HEK293 (cell line): ENCODE measurements around the gene DIP2C.
A peak's percentile ranks its signal among the peaks of the same experiment; 100 is the strongest.
"Not testable (repeated sequence)": the region's sequence is repeated elsewhere in the genome, so short reads cannot be mapped to it uniquely, and the experiment has no call there.

ENCODE experiments used
- CTCF ChIA-PET: fragments of 350-600 bp; formaldehyde crosslinking; extraction: SDS; loops from one replicate; lab custom pipeline; 2021; ENCODE audit warnings: antibody characterized with exemption; lab: Yijun Ruan, JAX
- POLR2A ChIA-PET: fragments of 300-600 bp; formaldehyde crosslinking; extraction: SDS; loops from one replicate; lab custom pipeline; 2020; ENCODE audit warnings: antibody characterized with exemption, inconsistent platforms; lab: Yijun Ruan, JAX
- H3K27ac ChIP-seq: fragments of 200-500 bp; sonication (Bioruptor generic); 2 replicates; pipeline ENCODE4 v1.5.1; 2014; ENCODE audit warnings: low read depth, low read length, control low read depth, inconsistent platforms; ENCODE audit errors: extremely low read depth
- H3K36me3 ChIP-seq, 2 experiments: fragments of 200-500 bp in 1 of 2; sonication (Bioruptor generic) in 1 of 2; 1 replicate in 1 of 2; 2 replicates in 1 of 2; pipeline ENCODE4 v1.5.1; 2014 to 2017; ENCODE audit warnings: inconsistent platforms in 2 of 2, low read length in 2 of 2; ENCODE audit not compliant: control insufficient read depth in 2 of 2, insufficient read depth in 1 of 2
- H3K4me1 ChIP-seq: fragments of 200-500 bp; sonication (Bioruptor generic); 2 replicates; pipeline ENCODE4 v1.5.1; 2014; ENCODE audit warnings: mild to moderate bottlenecking, low read length, inconsistent platforms; ENCODE audit not compliant: control insufficient read depth, insufficient read depth
- H3K4me3 ChIP-seq: 2 replicates; pipeline ENCODE4 v1.5.1; 2011; ENCODE audit warnings: low read depth, mild to moderate bottlenecking, control low read depth, low read length, moderate library complexity
- H3K9me3 ChIP-seq: fragments of 200-500 bp; sonication (Bioruptor generic); 2 replicates; pipeline ENCODE4 v1.5.1; 2014; ENCODE audit warnings: low read depth, low read length, inconsistent platforms; ENCODE audit not compliant: control insufficient read depth, insufficient read depth
- EGR2 ChIP-seq: fragments of 450-650 bp; formaldehyde crosslinking; IDR thresholded peaks from 2 replicates; pipeline ENCODE4 v1.5.1; 2016; ENCODE audit warnings: low read depth, missing biosample characterization, missing genetic modification characterization
- FEZF1 ChIP-seq: fragments of 450-650 bp; formaldehyde crosslinking; IDR thresholded peaks from 2 replicates; pipeline ENCODE4 v1.5.1; 2016; ENCODE audit warnings: missing biosample characterization, missing genetic modification characterization
- HOXA7 ChIP-seq: sonication (generic); formaldehyde crosslinking; IDR thresholded peaks from 2 replicates; pipeline ENCODE4 v1.8.1; 2022; ENCODE audit warnings: missing genetic modification reagents, borderline replicate concordance
- HOXC10 ChIP-seq: sonication (generic); formaldehyde crosslinking; IDR thresholded peaks from 2 replicates; pipeline ENCODE4 v1.8.1; 2023; ENCODE audit warnings: mild to moderate bottlenecking, missing genetic modification reagents
- KLF8 ChIP-seq: fragments of 450-650 bp; formaldehyde crosslinking; IDR thresholded peaks from 2 replicates; pipeline ENCODE4 v1.5.1; 2016; ENCODE audit warnings: missing biosample characterization, missing genetic modification characterization
- OSR2 ChIP-seq: fragments of 450-650 bp; formaldehyde crosslinking; IDR thresholded peaks from 2 replicates; pipeline ENCODE4 v1.5.1; 2016; ENCODE audit warnings: missing biosample characterization, missing genetic modification characterization
- ZBTB1 ChIP-seq: fragments of 450-650 bp; formaldehyde crosslinking; IDR thresholded peaks from 2 replicates; pipeline ENCODE4 v1.5.1; 2016; ENCODE audit warnings: missing biosample characterization, missing genetic modification characterization
- ZFHX2 ChIP-seq: fragments of 450-650 bp; formaldehyde crosslinking; conservative IDR thresholded peaks from 2 replicates; pipeline ENCODE4 v1.5.1; 2016; ENCODE audit warnings: missing biosample characterization, missing genetic modification characterization
- ZNF112 ChIP-seq: fragments of 450-650 bp; formaldehyde crosslinking; IDR thresholded peaks from 2 replicates; pipeline ENCODE4 v1.5.0; 2017; ENCODE audit warnings: missing biosample characterization, missing genetic modification characterization
- ZNF132 ChIP-seq: fragments of 450-650 bp; formaldehyde crosslinking; IDR thresholded peaks from 2 replicates; pipeline ENCODE4 v1.5.1; 2017; ENCODE audit warnings: missing biosample characterization, missing genetic modification characterization, borderline replicate concordance
- ZNF23 ChIP-seq: fragments of 450-650 bp; formaldehyde crosslinking; IDR thresholded peaks from 2 replicates; pipeline ENCODE4 v1.5.1; 2016; ENCODE audit warnings: missing biosample characterization, missing genetic modification characterization, borderline replicate concordance
- ZNF239 ChIP-seq: fragments of 450-650 bp; formaldehyde crosslinking; IDR thresholded peaks from 2 replicates; pipeline ENCODE4 v1.5.1; 2016; ENCODE audit warnings: missing biosample characterization, missing genetic modification characterization
- ZNF324 ChIP-seq: fragments of 450-650 bp; formaldehyde crosslinking; IDR thresholded peaks from 2 replicates; pipeline ENCODE4 v1.5.1; 2016; ENCODE audit warnings: missing biosample characterization, missing genetic modification characterization
- ZNF426 ChIP-seq: fragments of 450-650 bp; formaldehyde crosslinking; IDR thresholded peaks from 2 replicates; pipeline ENCODE4 v1.5.1; 2017; ENCODE audit warnings: missing biosample characterization, missing genetic modification characterization, mild to moderate bottlenecking, inconsistent platforms, moderate library complexity
- ZNF548 ChIP-seq: fragments of 450-650 bp; formaldehyde crosslinking; IDR thresholded peaks from 2 replicates; pipeline ENCODE4 v1.5.1; 2016; ENCODE audit warnings: missing biosample characterization, missing genetic modification characterization
- ZNF549 ChIP-seq: fragments of 450-650 bp; IDR thresholded peaks from 2 replicates; pipeline ENCODE4 v1.5.1; 2018; ENCODE audit warnings: missing biosample characterization, missing genetic modification characterization, mild to moderate bottlenecking, inconsistent platforms, moderate library complexity
- ZNF600 ChIP-seq: fragments of 450-650 bp; formaldehyde crosslinking; IDR thresholded peaks from 2 replicates; pipeline ENCODE4 v1.5.1; 2016; ENCODE audit warnings: missing biosample characterization, missing genetic modification characterization
- ZNF610 ChIP-seq: fragments of 450-650 bp; formaldehyde crosslinking; IDR thresholded peaks from 2 replicates; pipeline ENCODE4 v1.5.1; 2016; ENCODE audit warnings: missing biosample characterization, missing genetic modification characterization, borderline replicate concordance
- ZNF664 ChIP-seq: fragments of 450-650 bp; formaldehyde crosslinking; IDR thresholded peaks from 2 replicates; pipeline ENCODE4 v1.5.1; 2016; ENCODE audit warnings: missing biosample characterization, missing genetic modification characterization
- ZNF768 ChIP-seq: fragments of 450-650 bp; formaldehyde crosslinking; IDR thresholded peaks from 2 replicates; pipeline ENCODE4 v1.5.1; 2018; ENCODE audit warnings: missing biosample characterization, mild to moderate bottlenecking, missing genetic modification characterization
- TF ChIP-seq, protein P1 (sequence below): fragments of 450-650 bp; formaldehyde crosslinking; IDR thresholded peaks from 2 replicates; pipeline ENCODE4 v1.5.1; 2017; ENCODE audit warnings: missing biosample characterization, missing genetic modification characterization
- TF ChIP-seq, protein P2 (sequence below): fragments of 450-650 bp; formaldehyde crosslinking; IDR thresholded peaks from 2 replicates; pipeline ENCODE4 v1.5.1; 2017; ENCODE audit warnings: missing biosample characterization, missing genetic modification characterization
- TF ChIP-seq, protein P3 (sequence below): fragments of 450-650 bp; formaldehyde crosslinking; IDR thresholded peaks from 2 replicates; pipeline ENCODE4; 2016; ENCODE audit warnings: missing biosample characterization, missing genetic modification characterization

DIP2C gene

DNA sequence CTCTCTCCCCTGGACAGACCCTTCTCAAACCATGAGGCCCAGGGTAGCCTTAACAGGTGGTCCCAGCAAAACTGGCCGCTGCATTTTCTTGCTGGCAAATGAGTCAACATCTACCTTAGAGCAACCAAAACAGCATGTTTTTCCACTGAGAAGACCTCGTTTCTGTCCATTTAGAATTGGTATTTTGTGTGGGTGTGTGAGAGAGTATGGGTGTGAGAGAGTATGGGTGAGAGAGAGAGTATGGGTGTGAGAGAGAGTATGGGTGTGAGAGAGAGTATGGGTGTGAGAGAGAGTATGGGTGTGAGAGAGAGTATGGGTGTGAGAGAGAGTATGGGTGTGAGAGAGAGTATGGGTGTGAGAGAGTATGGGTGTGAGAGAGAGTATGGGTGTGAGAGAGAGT, 157.1 kb downstream of the DIP2C start:
- CTCF ChIA-PET, POLR2A ChIA-PET: not testable (repeated sequence)
- peak; percentile 56 for TF ChIP-seq ZFHX2
- TF ChIP-seq EGR2 (tag by site-specific recombination): peak; percentile 66

GRCh38 chr10:531541-531940, 157.9 kb downstream of the DIP2C start:
- H3K4me1 ChIP-seq: no peaks in the 10 kb centered on the region
- H3K27ac ChIP-seq: no peak overlapping the region
- TF ChIP-seq ZNF549: no peak
- no peak for TF ChIP-seq ZNF610 (tag by site-specific recombination)
- TF ChIP-seq HOXC10 (CRISPR knock-in tag): no peak
- TF ChIP-seq ZNF23 (tag by site-specific recombination): no peak
- no peak for TF ChIP-seq ZNF768
- no peak for TF ChIP-seq ZNF600 (tag by site-specific recombination)
- no peak for TF ChIP-seq ZNF239 (tag by site-specific recombination)
- no peak for TF ChIP-seq FEZF1 (tag by site-specific recombination)
- TF ChIP-seq, protein P1, sequence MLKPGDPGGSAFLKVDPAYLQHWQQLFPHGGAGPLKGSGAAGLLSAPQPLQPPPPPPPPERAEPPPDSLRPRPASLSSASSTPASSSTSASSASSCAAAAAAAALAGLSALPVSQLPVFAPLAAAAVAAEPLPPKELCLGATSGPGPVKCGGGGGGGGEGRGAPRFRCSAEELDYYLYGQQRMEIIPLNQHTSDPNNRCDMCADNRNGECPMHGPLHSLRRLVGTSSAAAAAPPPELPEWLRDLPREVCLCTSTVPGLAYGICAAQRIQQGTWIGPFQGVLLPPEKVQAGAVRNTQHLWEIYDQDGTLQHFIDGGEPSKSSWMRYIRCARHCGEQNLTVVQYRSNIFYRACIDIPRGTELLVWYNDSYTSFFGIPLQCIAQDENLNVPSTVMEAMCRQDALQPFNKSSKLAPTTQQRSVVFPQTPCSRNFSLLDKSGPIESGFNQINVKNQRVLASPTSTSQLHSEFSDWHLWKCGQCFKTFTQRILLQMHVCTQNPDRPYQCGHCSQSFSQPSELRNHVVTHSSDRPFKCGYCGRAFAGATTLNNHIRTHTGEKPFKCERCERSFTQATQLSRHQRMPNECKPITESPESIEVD: no peak
- no peak for TF ChIP-seq ZNF664 (tag by site-specific recombination)
- TF ChIP-seq, protein P2, sequence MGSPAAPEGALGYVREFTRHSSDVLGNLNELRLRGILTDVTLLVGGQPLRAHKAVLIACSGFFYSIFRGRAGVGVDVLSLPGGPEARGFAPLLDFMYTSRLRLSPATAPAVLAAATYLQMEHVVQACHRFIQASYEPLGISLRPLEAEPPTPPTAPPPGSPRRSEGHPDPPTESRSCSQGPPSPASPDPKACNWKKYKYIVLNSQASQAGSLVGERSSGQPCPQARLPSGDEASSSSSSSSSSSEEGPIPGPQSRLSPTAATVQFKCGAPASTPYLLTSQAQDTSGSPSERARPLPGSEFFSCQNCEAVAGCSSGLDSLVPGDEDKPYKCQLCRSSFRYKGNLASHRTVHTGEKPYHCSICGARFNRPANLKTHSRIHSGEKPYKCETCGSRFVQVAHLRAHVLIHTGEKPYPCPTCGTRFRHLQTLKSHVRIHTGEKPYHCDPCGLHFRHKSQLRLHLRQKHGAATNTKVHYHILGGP: no peak
- no peaks in the 10 kb centered on the region for H3K9me3 ChIP-seq
- no peak overlapping the region for H3K4me3 ChIP-seq
- no peaks in the 10 kb centered on the region for H3K36me3 ChIP-seq
- CTCF ChIA-PET: no interaction called here
- POLR2A ChIA-PET: no interaction called here

More for the DNA sequence above, 157.1 kb downstream of the DIP2C start:
- not testable (repeated sequence) for H3K27ac ChIP-seq, H3K4me1 ChIP-seq, H3K4me3 ChIP-seq, H3K9me3 ChIP-seq, H3K36me3 ChIP-seq

DNA sequence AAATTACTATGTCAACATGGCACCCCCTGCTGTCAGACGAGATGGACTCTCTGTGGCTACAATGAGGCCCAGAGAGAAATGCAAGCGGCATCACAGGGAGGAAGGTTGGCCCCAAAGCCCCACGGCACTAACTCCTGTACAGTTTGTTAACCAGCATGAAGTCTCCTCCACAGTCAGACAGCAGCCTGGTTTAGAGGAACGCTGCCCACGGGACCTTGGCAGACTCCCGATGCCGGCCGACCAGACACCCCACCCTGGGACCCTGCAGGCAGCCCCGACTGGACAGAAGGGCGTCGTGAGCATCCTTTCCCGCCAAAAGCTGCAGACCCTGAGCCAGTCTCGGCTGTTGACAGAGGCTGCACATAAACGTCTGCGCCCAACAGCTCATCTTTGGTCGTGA, 158.8 kb downstream of the DIP2C start:
- POLR2A ChIA-PET: no interaction called here
- no peak overlapping the region for H3K4me3 ChIP-seq

More for the DNA sequence above, 158.8 kb downstream of the DIP2C start:
- Histone ChIP-seq H3K4me1 (no peaks in the 10 kb centered on the region), H3K36me3 (no peaks in the 10 kb centered on the region), H3K9me3 (no peaks in the 10 kb centered on the region), H3K27ac (no peak overlapping the region)
- CTCF ChIA-PET: no interaction called here
- TF ChIP-seq ZNF112: no peak
- TF ChIP-seq OSR2: no peak
- TF ChIP-seq HOXA7 (CRISPR knock-in tag): no peak
- no peak for TF ChIP-seq KLF8
- TF ChIP-seq ZNF548 (tag by site-specific recombination): no peak
- TF ChIP-seq ZNF132 (tag by site-specific recombination): no peak
- TF ChIP-seq ZNF426 (tag by site-specific recombination): no peak
- TF ChIP-seq, protein P3, sequence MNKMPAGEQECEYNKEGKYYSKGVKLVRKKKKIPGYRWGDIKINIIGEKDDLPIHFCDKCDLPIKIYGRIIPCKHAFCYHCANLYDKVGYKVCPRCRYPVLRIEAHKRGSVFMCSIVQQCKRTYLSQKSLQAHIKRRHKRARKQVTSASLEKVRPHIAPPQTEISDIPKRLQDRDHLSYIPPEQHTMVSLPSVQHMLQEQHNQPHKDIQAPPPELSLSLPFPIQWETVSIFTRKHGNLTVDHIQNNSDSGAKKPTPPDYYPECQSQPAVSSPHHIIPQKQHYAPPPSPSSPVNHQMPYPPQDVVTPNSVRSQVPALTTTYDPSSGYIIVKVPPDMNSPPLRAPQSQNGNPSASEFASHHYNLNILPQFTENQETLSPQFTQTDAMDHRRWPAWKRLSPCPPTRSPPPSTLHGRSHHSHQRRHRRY (tag by site-specific recombination): no peak
- TF ChIP-seq EGR2 (tag by site-specific recombination): no peak
- no peak for TF ChIP-seq ZBTB1 (tag by site-specific recombination)
- no peak for TF ChIP-seq ZNF324
